GM18520 (cell line): Measurements from ENCODE around the gene TMTC3.

Experiments used
- ATAC-seq: cut with Tn5 transposase; IDR thresholded peaks from one replicate; pipeline ENCODE4 v1.9.1; 2021; ENCODE audit not compliant: unreplicated experiment

The TMTC3 gene

GRCh38 chr12:88223519-88223918 is 81.4 kb downstream of the TMTC3 start:
- no peak for ATAC-seq

- ATAC-seq = no peak
Measured at GRCh38 chr12:88225776-88226175, 83.7 kb downstream of the TMTC3 start.

DNA sequence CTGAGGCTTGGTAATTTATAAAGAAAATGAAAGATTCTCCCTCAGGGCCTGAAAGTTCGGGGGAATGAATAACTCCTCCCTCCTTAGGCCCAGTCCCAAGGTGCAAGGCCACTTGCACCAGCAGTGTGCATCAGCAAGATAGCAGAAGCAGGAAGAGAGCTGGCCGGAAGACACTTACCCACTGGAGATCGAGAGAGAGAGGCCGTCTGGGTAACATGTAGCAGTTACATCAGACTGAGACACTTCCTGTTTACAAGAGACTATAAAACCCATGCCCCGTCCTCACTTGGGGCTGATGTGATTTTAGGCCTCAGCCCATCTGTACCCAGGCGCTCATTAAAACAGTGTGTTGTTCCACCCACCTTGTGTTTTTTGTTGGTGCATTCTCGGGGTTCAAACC is 85.2 kb downstream of the TMTC3 start:
- no peak for ATAC-seq

- no peak for ATAC-seq
Measured at GRCh38 chr12:88227871-88228270, 85.8 kb downstream of the TMTC3 start.

- no peak for ATAC-seq
Measured at GRCh38 chr12:88228720-88229119, 86.6 kb downstream of the TMTC3 start.

DNA sequence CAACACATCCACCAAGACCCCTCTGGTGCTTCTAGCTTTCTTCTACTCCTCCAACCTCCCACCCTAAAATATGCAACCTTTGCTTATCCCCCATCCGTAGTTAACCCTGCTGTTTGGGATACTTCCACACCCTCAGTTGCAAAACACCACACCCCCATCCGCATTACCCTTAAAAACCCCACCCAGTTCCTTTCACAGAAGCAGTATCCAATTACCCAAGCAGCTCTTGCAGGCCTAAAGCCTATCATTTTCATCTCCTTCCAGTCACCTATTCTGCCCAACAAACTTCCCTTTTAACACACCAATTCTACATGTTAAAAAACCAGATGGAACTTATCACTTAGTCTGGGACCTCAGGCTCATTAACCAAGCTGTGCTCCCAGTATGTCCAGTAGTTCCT is 88.2 kb downstream of the TMTC3 start:
- ATAC-seq = no peak

DNA sequence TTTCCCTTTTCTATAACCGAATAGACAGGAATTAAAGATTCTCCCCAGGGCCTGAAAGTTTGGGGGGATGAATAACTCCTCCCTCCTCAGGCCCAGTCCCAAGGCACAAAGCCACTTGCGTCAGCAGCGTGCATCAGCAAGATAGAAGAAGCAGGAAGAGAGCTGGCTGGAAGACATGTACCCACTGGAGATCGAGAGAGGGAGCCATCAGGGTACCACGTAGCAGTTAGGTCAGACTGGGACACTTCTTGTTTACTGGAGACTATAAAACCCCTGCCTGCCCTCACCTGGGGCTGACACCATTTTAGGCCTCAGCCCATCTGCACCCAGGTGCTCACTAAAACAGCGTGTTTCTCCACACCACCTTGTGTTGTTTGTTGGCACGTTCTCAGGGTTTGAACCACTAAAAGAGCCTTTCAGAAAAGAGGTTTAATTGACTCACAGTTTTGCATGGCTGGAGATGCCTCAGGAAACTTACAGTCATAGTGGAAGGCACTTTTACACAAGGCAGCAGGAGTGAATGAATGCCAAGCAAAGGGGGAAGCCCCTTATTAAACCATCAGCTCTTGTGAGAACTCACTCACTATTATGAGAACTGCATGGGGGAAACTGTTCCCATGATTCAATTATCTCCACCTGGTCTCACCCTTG is 93.2 kb downstream of the TMTC3 start:
- peak; percentile 51 for ATAC-seq

DNA sequence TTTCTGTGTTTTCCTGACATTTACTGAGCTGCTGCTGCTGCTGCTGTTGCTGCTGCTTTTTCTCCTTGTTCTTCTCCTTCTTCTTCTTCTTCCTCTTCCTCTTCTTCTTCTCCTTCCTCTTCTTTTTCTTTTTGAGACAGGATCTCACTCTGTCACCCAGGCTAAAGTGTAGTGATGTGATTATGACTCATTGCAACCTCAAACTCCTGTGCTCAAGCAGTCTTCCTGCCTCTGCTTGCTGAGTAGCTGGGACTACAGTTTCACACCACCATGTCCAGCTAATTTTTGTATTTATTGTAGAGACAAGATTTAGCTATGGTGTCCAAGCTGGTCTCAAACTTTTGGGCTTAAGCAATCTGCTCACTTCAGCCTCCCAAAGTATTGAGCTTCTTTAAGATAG is 95.8 kb downstream of the TMTC3 start:
- peak; percentile 37 for ATAC-seq

- ATAC-seq = no peak
Measured at GRCh38 chr12:88238406-88238805, 96.3 kb downstream of the TMTC3 start.

DNA sequence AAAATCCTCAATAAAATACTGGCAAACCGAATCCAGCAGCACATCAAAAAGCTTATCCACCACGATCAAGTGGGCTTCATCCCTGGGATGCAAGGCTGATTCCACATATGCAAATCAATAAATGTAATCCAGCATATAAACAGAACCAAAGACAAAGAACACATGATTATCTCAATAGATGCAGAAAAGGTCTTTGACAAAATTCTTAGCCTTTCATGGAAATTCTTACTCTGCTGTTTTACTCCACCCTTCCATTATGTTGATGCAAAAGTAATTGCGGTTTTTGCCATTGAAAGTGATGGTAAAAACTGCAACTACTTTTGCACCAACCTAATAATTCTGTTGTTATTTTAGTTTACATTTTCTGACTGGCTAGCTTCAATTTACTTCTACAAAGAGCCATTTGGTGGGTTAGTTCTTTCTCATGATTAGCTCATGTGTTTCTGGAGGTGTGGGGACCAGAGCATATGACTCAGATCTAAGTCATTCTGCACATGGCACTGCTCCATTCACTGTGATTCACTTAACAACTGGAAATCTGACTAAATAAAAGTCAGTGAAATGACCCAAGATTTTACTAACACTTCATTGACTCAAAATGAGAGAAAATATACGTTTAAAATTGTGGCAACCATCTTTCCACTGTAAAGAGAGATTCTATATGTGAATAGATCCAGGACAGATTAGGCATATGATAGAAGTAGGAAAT is 99.9 kb downstream of the TMTC3 start:
- peak; percentile 62 for ATAC-seq

DNA sequence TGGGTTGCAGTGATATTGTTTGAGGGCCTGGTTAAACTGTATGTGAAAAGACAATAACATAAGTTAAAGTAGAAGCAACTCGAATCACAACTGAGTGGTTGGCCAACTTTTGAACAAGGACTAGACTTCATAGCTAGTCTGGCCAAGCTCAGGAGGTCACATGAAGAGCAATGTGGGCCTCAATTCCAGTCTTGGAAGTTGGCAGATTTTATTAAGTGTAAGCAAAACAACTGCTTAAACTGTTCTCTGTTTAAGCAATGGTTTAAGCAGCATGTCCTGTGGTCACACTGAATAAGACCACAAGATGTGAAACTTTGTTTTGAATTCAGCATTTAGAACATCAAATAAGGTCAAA is 100.4 kb downstream of the TMTC3 start:
- ATAC-seq = peak; percentile 7

DNA sequence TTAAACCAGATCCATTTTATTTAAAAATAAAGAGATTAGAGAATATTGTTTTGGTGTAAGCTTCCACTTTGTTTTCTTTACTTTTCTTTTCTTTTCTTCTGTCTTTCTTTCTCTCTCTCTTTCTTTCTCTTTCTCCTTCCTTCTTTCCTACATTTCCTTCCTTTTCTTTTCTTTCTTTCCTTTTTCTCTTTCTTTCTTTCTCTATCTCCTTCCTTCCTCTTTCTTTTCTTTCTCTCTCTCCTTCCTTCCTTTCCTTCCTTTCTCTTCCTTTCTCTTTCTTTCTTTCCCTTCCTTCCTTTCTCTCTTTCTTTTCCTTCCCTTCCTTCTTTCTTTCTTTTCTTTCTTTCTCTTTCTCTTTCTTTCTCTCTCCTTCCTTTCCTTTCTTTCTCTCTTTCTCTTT is 100.8 kb downstream of the TMTC3 start:
- ATAC-seq = no peak

DNA sequence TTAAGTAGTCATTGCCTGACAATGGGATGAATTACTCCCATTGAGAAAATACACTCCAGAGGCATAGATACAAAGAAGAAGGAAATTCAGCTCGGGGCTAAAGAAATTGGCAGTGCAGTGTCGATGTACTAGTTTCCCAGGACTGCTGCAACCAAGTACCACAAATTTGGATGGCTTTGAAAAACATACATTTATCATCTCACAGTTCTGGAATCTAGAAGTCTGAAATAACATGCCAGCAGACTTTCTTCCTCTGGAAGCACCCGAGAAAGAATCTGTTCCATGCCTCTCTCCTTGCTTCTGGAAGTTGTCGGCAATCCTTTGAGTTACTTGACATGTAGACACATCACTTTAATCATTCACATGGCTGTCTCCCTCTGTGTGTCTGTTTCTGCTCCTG is 101.9 kb downstream of the TMTC3 start:
- ATAC-seq = no peak

DNA sequence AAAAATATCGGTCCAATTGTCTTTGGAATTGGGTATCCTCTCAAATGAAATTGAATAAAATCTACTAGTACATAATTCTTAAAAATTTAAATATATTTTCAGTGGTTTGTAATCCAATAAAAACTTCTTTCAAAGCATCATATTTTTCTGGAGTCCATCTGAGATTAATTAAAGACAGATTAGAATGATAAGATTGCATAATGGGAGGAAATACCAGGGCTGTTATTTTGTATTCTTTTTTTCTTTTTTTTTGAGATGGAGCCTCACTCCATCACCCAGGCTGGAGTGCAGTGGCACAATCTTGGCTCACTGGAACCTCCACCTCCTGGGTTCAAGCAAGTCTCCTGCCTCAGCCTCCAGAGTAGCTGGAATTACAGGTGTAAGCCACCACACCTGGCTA is 103.8 kb downstream of the TMTC3 start:
- ATAC-seq = no peak

GRCh38 chr12:88247241-88247643 is 105.1 kb downstream of the TMTC3 start:
- no peak for ATAC-seq

DNA sequence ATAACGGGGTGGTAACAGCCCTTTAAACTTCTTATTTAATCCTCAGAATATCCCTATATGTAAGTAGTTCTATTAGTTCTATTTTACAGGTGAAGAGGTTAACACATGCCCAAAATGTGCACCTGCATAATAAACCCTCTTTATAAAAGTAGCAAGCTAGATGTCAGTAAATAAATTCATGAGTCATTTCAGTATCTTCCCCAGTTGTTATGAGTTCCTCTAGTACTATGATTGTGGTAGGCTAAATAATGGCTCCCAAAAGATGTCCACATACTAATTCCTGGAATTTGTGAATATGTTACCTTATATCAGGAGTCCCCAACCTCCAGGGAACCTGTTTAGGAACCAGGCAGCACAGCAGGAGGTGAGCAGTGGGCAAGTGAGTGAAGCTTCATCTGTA is 106.5 kb downstream of the TMTC3 start:
- no peak for ATAC-seq
